Activated gamma-delta T cell treated with anti-CD3 and anti-CD28 coated beads, Interleukin-2, amount 50 U/mL, for 16 hours (primary cell): ENCODE results near the gene DNAH1.

Experiments
- DNase-seq: peaks from one replicate; pipeline ENCODE4 v3.0.0-alpha.2; 2020; ENCODE audit warnings: low read depth

The DNAH1 gene

DNA sequence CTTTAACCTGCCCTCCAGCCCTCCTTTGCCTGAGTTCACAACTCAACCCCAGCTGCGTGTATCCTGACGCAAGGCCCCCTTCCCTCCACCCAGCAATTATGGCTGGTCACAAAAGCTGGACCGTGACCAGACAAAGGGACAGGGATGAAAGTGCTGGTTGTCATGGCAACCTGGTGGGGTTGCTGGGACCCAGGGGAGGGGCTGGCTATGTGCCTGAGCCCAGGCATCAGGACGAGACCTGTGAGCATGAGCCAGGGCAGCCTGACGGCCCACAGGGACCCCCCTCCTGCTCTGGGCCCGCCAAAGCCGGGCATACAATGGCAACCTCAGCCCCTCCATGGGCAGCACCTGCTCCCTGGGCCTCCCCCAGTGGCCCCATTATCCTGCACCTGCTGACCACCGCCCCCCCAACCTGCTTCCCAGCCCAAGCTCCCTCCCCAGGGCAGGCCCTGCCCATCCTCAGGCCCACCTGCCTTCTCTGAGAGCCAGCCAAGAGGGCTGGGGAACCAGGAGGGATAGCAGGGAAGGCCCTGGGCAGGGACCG is 4.5 kb upstream of the DNAH1 start:
- DNase-seq = no peak

DNA sequence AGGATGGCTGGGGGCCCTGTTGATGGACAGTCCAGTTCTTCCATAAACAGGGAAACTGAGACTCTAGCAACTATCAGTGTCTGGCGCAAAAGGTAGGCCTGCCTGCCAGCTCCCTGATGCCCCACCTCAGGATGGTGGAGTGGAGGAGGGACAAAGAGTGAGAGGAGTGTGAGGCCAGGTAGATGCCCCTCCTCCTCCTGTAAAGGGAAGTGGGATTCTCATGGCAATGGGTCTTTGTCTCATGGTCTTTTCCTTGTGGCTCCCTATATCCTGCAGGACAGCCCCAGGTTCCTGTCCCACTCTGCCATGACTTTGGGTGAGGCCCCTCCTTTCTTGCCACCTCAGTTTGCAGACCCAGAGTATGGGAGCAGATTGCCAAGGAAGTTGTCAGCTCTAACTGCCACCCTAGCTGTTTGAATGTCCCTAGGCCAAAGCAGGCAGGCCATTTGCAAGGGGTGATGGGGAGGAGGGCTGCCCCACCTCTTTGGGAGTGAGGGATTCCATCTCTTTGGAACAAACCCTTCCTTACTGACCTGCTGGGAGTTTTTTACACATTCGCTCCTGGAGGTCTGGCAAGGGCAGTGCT is 2.8 kb upstream of the DNAH1 start:
- DNase-seq = no peak

GRCh38 chr3:52313774-52314188 is 2.3 kb upstream of the DNAH1 start:
- no peak for DNase-seq

- DNase-seq = no peak
These were observed 1.6 kb upstream of the DNAH1 start for GRCh38 chr3:52314489-52314888.

GRCh38 chr3:52315006-52315405 is 1.1 kb upstream of the DNAH1 start:
- no peak for DNase-seq

DNA sequence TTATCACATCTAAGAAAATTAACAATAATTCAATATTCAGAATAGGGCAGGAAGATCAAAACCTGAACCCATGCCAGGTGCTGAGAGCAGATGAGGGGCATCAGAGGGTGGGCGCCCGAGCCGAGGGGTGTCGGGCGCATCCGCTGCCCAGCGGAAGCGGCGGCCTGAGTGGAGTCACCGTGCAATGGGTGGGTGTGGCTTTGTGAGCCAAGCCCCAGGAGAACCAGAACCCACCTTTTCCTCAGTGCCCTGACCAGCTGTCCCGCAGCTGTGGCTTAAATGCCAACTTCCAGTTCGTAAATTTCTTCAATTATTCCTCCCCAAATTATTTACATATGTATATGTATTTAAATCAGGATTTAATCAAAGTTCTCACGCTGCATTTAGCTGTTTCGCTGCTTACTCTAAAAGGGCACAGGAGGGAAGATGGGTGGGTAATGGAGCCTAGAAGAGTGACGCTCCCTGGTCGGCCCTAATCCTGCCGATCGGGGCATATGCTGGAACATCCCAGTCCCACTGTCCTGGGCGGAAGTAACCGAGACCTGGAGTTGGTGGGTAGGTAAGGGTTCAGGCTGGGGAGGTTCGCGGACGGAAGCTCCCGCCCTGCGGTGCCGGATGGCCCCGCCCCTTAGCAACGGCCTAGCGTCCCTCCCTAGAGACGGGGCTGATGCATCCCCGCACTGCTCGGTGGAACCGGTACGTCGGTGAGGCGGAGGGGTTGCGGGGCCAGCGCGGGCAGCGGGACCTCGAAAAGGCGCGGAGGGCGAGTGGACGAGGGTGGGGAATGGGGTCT is 1.3 kb downstream of the DNAH1 start:
- peak; percentile 53 for DNase-seq

GRCh38 chr3:52318186-52318816 is 2.2 kb downstream of the DNAH1 start:
- DNase-seq = no peak

DNA sequence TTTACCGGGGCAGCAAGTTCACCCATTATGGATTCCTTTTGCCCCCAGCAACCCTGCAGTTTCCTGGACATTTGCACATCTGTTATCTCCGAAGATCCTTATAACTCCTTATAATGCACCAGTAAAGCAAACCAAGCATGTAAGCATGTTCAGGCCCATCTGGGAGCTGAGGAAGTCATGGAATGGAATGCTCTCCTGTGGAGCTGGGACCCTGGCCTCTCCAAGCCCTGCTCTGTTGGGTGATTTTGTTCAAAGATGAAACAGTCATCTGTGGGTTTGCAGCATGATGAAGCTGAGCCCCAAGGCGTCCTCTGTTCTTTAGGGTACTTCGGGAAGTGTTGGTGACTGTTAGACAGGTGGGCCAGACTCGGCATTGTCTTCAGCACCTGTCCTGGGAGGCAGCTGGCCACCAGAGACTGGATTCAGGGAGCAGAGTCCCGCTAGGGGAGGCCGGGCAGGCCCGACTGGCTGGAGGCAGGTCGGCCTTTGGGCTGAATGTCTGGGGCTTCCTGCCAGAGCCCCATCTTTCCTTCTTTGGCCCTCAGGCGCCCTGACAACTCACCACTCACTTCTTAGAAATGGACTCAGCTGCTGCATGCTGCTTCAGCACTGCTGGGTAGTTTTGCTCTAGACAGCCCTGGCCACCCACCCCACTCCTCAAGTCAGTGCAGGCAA is 3.9 kb downstream of the DNAH1 start:
- DNase-seq = no peak

DNA sequence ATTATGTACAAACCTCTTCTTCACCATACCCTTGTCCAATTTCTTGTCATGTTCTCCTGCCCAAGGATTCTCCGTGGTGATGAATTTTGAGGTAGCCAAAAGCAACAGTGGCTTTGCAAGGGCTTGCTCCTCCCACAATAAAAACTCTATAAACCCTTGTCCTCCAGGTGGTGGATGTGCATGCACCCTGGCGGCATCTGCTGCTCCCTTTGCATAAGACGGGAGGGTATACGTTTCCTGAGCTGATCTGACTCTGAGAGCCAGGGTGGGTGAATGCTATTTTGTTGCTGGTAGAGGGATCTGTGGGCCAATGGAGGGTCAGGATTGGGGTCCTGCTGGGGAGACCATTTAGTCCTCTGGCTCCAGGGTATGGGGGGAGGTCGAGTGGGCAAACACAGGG is 5.4 kb downstream of the DNAH1 start:
- DNase-seq = no peak

DNA sequence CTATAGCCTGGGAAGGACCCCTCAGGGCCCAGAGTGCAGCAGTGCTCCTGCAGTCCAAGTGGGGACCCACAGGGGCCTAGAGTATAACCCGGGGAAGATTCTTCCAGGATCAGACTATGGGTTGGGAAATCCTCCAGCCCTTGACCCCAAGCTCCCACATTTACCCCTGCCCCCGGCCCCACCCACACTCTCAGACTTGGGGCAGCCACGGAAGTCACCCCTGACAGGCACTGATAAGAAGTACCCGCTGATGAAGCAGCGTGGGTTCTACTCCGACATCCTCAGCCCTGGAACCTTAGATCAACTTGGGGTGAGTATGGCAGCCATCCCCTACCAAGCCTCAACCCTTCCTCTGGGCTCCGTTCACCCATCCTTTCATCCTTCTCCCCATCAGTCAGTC is 6.3 kb downstream of the DNAH1 start:
- DNase-seq = no peak

GRCh38 chr3:52323526-52324295 is 7.6 kb downstream of the DNAH1 start:
- DNase-seq = no peak

DNA sequence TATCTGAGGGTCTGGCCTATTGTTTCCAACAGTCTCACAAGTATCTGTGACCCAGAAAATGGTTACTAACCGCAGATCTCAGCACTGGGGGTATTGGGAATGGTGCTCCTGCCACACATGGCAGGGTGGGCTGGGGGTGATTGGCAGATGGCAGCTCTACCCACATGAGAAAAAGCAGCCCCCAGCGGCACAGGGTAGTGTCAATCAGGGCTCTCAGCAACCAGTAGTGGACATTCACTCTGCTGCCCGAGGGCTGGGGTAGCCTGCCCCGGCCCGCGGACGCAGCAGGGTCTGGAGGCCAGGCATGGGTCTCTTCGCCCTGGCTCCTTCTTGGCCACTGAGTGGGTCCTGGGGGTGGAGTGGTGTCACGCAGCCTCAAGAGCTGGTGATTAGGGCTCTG is 8.6 kb downstream of the DNAH1 start:
- no peak for DNase-seq

GRCh38 chr3:52325686-52326085 is 9.6 kb downstream of the DNAH1 start:
- DNase-seq = no peak

DNA sequence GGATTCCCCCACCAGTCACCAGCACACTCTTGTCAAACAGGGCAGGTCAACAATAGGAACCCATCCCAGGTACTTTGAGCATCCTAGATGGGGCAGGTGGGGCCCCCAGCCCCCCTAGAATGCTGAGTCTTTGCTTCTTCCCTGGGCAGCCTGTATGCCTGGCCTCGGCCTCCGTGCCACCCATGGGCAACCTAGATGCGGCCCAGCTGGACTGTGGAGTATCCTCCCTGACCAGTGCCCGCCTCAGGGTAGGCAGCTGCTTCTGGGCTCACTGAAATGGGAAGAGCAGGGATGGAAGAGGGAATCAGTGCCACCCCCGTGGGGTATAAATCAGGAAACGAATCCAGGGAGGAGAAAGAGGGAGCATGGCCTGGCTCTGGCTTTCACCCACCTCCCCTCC is 10.9 kb downstream of the DNAH1 start:
- no peak for DNase-seq

DNA sequence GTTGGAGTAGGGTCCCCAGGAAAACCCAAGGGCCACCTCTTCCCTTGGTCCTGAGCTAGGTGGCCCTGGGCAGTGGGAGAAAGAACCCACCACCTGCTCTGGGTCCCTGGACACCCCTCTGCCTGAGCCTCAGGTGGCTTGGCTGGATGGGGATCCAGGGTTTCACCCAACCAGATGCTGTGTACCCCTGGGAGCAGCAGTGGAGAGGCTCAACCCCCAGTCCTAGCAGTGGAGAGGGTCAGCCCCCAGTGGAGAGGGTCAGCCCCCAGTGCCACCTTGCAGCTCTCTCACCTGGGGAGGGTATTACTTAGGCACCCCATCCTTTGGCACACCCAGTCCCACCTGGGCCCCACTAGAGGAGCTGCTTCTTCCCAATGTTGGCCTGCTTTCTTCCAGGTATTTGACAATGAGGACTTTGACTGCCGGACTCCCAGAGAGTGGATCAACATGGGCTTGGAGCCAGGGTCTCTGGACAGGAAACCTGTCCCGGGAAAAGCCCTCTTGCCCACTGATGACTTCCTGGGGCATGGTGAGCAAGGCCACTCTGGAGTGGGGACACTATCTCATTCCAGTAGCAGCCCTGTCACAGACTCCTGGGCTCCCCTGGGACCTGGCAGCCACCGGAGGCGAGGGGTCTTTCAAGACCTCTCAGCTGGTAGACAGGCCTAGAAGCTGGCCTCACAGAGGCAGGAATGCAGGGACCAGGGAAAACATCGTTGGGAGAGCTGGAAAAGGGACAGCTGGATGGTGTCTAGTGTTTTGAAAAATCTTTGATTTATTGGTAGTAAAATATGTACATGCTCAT is 11.6 kb downstream of the DNAH1 start:
- DNase-seq = no peak

DNA sequence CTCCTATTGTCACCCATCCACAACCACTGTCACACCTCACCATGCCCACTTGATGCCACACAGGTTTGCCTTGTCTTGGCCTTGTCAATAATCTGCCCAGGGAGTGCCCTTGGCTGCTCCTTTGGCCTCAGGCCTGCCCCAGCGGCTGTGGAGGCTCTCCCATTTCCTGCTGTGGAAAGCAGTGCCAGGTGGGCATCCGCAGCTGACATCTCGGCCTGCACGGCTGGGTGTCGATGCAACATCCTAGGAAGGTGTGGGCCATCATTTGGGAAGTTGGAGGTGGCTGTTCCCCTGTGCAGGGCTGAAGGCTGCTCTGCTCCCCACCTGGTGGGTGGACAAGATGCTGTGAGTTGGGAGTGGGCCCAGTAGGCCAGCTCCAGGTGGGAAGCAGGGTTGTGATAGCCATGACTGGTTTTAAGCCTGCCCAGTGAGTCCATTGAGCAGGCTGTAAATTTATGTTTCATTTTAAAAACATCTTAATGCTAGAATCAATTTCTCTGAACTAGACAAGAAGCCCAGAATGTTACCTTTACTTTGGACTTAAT is 12.5 kb downstream of the DNAH1 start:
- no peak for DNase-seq

GRCh38 chr3:52330194-52330805 is 14.2 kb downstream of the DNAH1 start:
- DNase-seq = no peak

DNA sequence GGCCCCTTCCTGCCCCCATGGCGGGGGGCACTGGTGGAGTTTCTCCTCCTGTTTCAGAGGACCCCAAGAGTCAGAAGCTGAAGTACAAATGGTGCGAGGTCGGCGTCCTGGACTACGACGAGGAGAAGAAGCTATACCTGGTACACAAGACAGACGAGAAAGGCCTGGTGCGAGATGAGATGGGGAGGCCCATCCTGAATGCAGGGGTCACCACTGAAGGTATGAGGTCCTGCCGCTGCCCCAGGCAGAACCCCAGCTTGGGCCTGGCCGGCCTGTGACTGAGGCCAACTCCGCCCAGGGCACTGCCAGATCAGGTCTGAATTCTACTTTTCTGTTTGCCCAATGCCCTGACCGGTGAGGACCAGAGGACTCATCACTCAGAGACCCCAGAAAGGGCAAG is 15.0 kb downstream of the DNAH1 start:
- DNase-seq = no peak

GRCh38 chr3:52331906-52332305 is 15.8 kb downstream of the DNAH1 start:
- DNase-seq = no peak

DNA sequence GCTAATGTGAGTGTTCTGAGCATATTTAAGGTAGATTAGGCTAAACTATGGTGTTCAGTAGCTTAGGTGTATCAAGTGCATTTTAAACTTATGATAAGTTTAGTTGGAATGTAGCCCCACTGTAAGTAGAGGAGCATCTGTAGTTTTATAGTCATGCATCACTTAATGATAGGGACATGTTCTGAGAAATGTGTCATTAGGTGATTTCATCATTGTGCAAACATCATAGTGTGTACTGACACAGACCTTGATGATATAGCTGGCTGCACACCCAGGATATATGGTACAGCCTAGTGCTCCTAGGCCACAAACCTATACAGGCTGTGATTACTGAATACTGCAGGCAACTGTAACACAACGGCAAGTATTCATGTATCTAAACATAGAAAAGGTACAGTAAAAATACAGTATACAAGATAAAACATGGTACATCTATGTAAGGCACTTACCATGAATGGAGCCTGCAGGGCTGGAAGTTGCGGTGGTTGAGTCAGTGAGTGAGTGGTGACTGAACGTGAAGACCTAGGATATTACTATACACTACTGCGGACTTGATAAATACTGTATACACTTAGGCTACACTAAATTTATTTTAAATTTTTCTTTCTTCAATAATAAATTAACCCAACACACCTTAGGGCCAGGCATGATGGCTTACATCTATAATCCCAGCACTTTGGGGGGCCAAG is 17.9 kb downstream of the DNAH1 start:
- DNase-seq = no peak
